OCI-LY7 (cell line): ENCODE data around the gene ABCC1. TPM values are rescaled to one million over a fixed set of nuclear protein-coding genes. Genes with fewer than 3 reads are reported as not detected.

Experiments used
- BruUV-seq: library from RNA; stranded (reverse); fragments of 400-500 nt; replicated peaks from 2 replicates; lab custom pipeline; 2021; lab: Mats Ljungman, UMichigan
- CTCF ChIA-PET: fragments of 300-600 bp; sonication (Branson Sonifier 250); formaldehyde crosslinking; loops from one replicate; lab custom pipeline; 2022; ENCODE audit warnings: antibody characterized with exemption; ENCODE audit not compliant: unreplicated experiment; lab: Charles Lee
- POLR2A ChIA-PET: fragments of 300-600 bp; sonication (Branson Sonifier 250); formaldehyde crosslinking; loops from one replicate; lab custom pipeline; 2022; ENCODE audit warnings: antibody characterized with exemption; lab: Charles Lee
- DNase-seq: peaks from one replicate; pipeline ENCODE4 v3.0.0-alpha.2; 2015; ENCODE audit warnings: low spot score
- H2AFZ ChIP-seq: fragments of 200-600 bp; sonication (generic), shearing (Covaris generic); 2 replicates; pipeline ENCODE4 v1.6.1; 2014; ENCODE audit warnings: mild to moderate bottlenecking, antibody characterized with exemption, low read length, moderate library complexity
- H3K27ac ChIP-seq: fragments of 200-600 bp; sonication (generic); 2 replicates; pipeline ENCODE4 v1.5.1; 2014; ENCODE audit warnings: mixed run types, low read depth, mild to moderate bottlenecking, moderate library complexity, low read length, inconsistent platforms; ENCODE audit not compliant: poor library complexity, severe bottlenecking
- H3K36me3 ChIP-seq: fragments of 200-600 bp; sonication (generic); 2 replicates; pipeline ENCODE4 v1.6.1; 2014; ENCODE audit warnings: mild to moderate bottlenecking, antibody characterized with exemption, low read length, moderate library complexity, mixed read lengths; ENCODE audit not compliant: insufficient read depth
- H3K4me1 ChIP-seq: fragments of 200-600 bp; sonication (generic); 2 replicates; pipeline ENCODE4 v1.5.1; 2014; ENCODE audit warnings: mild to moderate bottlenecking, low read length; ENCODE audit not compliant: insufficient read depth, poor library complexity, severe bottlenecking
- H3K4me2 ChIP-seq: fragments of 200-600 bp; sonication (generic); 2 replicates; pipeline ENCODE4 v1.6.1; 2014; ENCODE audit warnings: mild to moderate bottlenecking, low read length
- H3K4me3 ChIP-seq: fragments of 200-600 bp; sonication (generic); 2 replicates; pipeline ENCODE4 v1.5.1; 2014; ENCODE audit warnings: mild to moderate bottlenecking, low read depth, low read length; ENCODE audit not compliant: poor library complexity, severe bottlenecking
- H3K79me2 ChIP-seq: fragments of 200-600 bp; sonication (generic); 2 replicates; pipeline ENCODE4 v1.6.1; 2016; ENCODE audit warnings: low read depth, mild to moderate bottlenecking, low read length, moderate library complexity, mixed read lengths; ENCODE audit not compliant: insufficient read depth
- H3K9me2 ChIP-seq: fragments of 200-600 bp; sonication (generic); 2 replicates; pipeline ENCODE4 v1.6.1; 2016; ENCODE audit warnings: mild to moderate bottlenecking, low read length, mixed read lengths; ENCODE audit not compliant: insufficient read depth
- H3K9me3 ChIP-seq: fragments of 200-600 bp; sonication (generic); 2 replicates; pipeline ENCODE4 v1.6.1; 2014; ENCODE audit warnings: mild to moderate bottlenecking, mixed run types, low read length, mixed read lengths
- H4K20me1 ChIP-seq: fragments of 200-600 bp; sonication (generic); 2 replicates; pipeline ENCODE4 v1.6.1; 2014; ENCODE audit warnings: mild to moderate bottlenecking, antibody characterized with exemption, low read length, moderate library complexity, mixed read lengths; ENCODE audit not compliant: insufficient read depth
- CTCF ChIP-seq: fragments of 200-600 bp; sonication (generic); conservative IDR thresholded peaks from 2 replicates; pipeline ENCODE4 v1.5.1; 2014; ENCODE audit warnings: mild to moderate bottlenecking, antibody characterized with exemption, low read length, moderate library complexity, mixed read lengths
- EZH2phosphoT487 ChIP-seq: fragments of 200-600 bp; sonication (generic); IDR thresholded peaks from 2 replicates; pipeline ENCODE4 v1.6.1; 2018; ENCODE audit warnings: low read depth, borderline replicate concordance, mild to moderate bottlenecking, mixed run types, antibody characterized with exemption, low read length, moderate library complexity, mixed read lengths
- intact Hi-C: fragments of 100-400 bp; cut with micrococcal nuclease; formaldehyde crosslinking; loops from one replicate; pipeline ENCODE4 v1.10.0; 2022; ENCODE audit not compliant: unreplicated experiment
- total RNA-seq, 2 experiments: library from RNA; depleted of rRNA in 1 of 2; stranded (reverse); fragments of >200 nt in 1 of 2; shearing (Covaris generic) in 1 of 2; gene quantifications; 2 replicates each; pipeline ENCODE4 v1.2.3, GENCODE V29; 2014 to 2022

Gene ABCC1
- total RNA-seq, 2 experiments from 2014 or later: 39.9 to 71.8 TPM

GRCh38 chr16:16075488-16076422, 126.3 kb downstream of the ABCC1 start:
- H3K4me3 ChIP-seq: no peak overlapping the region
- H3K9me2 ChIP-seq: no peaks in the 10 kb centered on the region
- H2AFZ ChIP-seq: no peak overlapping the region
- peaks cover 19% of the 10 kb centered on the region for H3K4me1 ChIP-seq
- intact Hi-C loops: no loop called here
- ChIA-PET POLR2A (no interaction called here), CTCF (no interaction called here)
- no peaks in the 10 kb centered on the region for H3K9me3 ChIP-seq
- H3K27ac ChIP-seq: no peak overlapping the region
- BruUV-seq: no TSS peak
- H3K4me2 ChIP-seq: no peak overlapping the region
- TF ChIP-seq CTCF (no peak), EZH2phosphoT487 (no peak)
- no peak for DNase-seq
- no peaks in the 10 kb centered on the region for H3K79me2 ChIP-seq
- H3K36me3 ChIP-seq: peaks cover 92% of the 10 kb centered on the region
- no peaks in the 10 kb centered on the region for H4K20me1 ChIP-seq

- no peaks in the 10 kb centered on the region for H4K20me1 ChIP-seq
- H3K4me2 ChIP-seq: no peak overlapping the region
- H3K79me2 ChIP-seq: no peaks in the 10 kb centered on the region
- peaks cover 94% of the 10 kb centered on the region for H3K36me3 ChIP-seq
- no peak overlapping the region for H2AFZ ChIP-seq
- no peak for DNase-seq
- no peak overlapping the region for H3K27ac ChIP-seq
- no peaks in the 10 kb centered on the region for H3K9me2 ChIP-seq
- intact Hi-C loops: no loop called here
- CTCF ChIA-PET: no interaction called here
- no peaks in the 10 kb centered on the region for H3K9me3 ChIP-seq
- BruUV-seq: no TSS peak
- POLR2A ChIA-PET: no interaction called here
- no peak for TF ChIP-seq CTCF
- TF ChIP-seq EZH2phosphoT487: no peak
- no peak overlapping the region for H3K4me3 ChIP-seq
- H3K4me1 ChIP-seq: peaks cover 19% of the 10 kb centered on the region
These were observed 127.0 kb downstream of the ABCC1 start for GRCh38 chr16:16076423-16076813.

GRCh38 chr16:16080465-16081065, 131.1 kb downstream of the ABCC1 start:
- TF ChIP-seq EZH2phosphoT487 (no peak), CTCF (no peak)
- TSS peak; percentile 47 for BruUV-seq
- intact Hi-C loops: no loop called here
- no peaks in the 10 kb centered on the region for H4K20me1 ChIP-seq
- no peak overlapping the region for H2AFZ ChIP-seq
- H3K4me3 ChIP-seq: no peak overlapping the region
- no peak for DNase-seq
- no peaks in the 10 kb centered on the region for H3K9me2 ChIP-seq
- ChIA-PET CTCF (no interaction called here), POLR2A (no interaction called here)
- no peak overlapping the region for H3K27ac ChIP-seq
- no peaks in the 10 kb centered on the region for H3K79me2 ChIP-seq
- H3K4me1 ChIP-seq: no peaks in the 10 kb centered on the region
- H3K36me3 ChIP-seq: peaks cover 98% of the 10 kb centered on the region
- H3K9me3 ChIP-seq: peaks cover 13% of the 10 kb centered on the region; the same call in 1 of the 2 replicates
- H3K4me2 ChIP-seq: no peak overlapping the region
